Osteoblast (primary cell): ENCODE data around the gene REPS2. TPM values are rescaled to one million over a fixed set of nuclear protein-coding genes. Genes with fewer than 3 reads are reported as not detected.

Experiments
- DNase-seq: peaks from one replicate; pipeline ENCODE4 v3.0.0; 2011; ENCODE audit warnings: low spot score, mixed read lengths; ENCODE audit not compliant: insufficient read length; ENCODE audit errors: missing footprints
- H2AFZ ChIP-seq: 2 replicates; pipeline ENCODE4 v1.6.0; 2011; ENCODE audit warnings: mild to moderate bottlenecking, low read length
- H3K27ac ChIP-seq: 2 replicates; pipeline ENCODE4 v1.5.1; 2011; ENCODE audit warnings: mild to moderate bottlenecking, low read depth, low read length, moderate library complexity
- H3K27me3 ChIP-seq: 2 replicates; pipeline ENCODE4 v1.6.0; 2012; ENCODE audit warnings: mild to moderate bottlenecking, control low read depth, inconsistent platforms, low read length, moderate library complexity; ENCODE audit not compliant: insufficient read depth
- H3K36me3 ChIP-seq: 2 replicates; pipeline ENCODE4 v1.5.1; 2011; ENCODE audit warnings: mild to moderate bottlenecking, low read length, control low read depth, moderate library complexity; ENCODE audit not compliant: insufficient read depth
- H3K4me1 ChIP-seq: 2 replicates; pipeline ENCODE4 v1.5.1; 2011; ENCODE audit warnings: mild to moderate bottlenecking, low read length, control low read depth, moderate library complexity; ENCODE audit not compliant: insufficient read depth
- H3K4me2 ChIP-seq: 2 replicates; pipeline ENCODE4 v1.6.0; 2011; ENCODE audit warnings: mild to moderate bottlenecking, low read length; ENCODE audit not compliant: insufficient read depth
- H3K4me3 ChIP-seq: fragments of 200-600 bp; sonication (generic); 3 replicates; pipeline ENCODE4 v1.5.1; 2012; ENCODE audit warnings: mild to moderate bottlenecking, low read length, inconsistent platforms; ENCODE audit not compliant: insufficient read depth
- H3K79me2 ChIP-seq: 2 replicates; pipeline ENCODE4 v1.6.0; 2012; ENCODE audit warnings: mild to moderate bottlenecking, low read length, control low read depth, inconsistent platforms; ENCODE audit not compliant: insufficient read depth
- H3K9me3 ChIP-seq: 2 replicates; pipeline ENCODE4 v1.5.1; 2011; ENCODE audit warnings: low read depth, low read length, control low read depth
- H4K20me1 ChIP-seq: 2 replicates; pipeline ENCODE4 v1.6.0; 2012; ENCODE audit warnings: mild to moderate bottlenecking, low read length, control low read depth; ENCODE audit not compliant: insufficient read depth
- CTCF ChIP-seq: IDR thresholded peaks from 2 replicates; pipeline ENCODE4 v1.5.1; 2011; ENCODE audit warnings: mild to moderate bottlenecking, low read depth, low read length, moderate library complexity; ENCODE audit errors: extremely low read depth
- total RNA-seq: library from RNA; depleted of rRNA; stranded (reverse); fragments of >200 nt; gene quantifications from 2 replicates; pipeline ENCODE4 v1.2.3, GENCODE V29; 2012

Gene REPS2
- total RNA-seq, 1 donor: 0.72 TPM

GRCh38 chrX:16971694-16972093 lies 25.2 kb downstream of the REPS2 start:
- peaks cover 6% of the 10 kb centered on the region for H3K27me3 ChIP-seq
- H3K36me3 ChIP-seq: no peaks in the 10 kb centered on the region
- no peaks in the 10 kb centered on the region for H3K4me1 ChIP-seq
- no peaks in the 10 kb centered on the region for H3K79me2 ChIP-seq
- no peak for TF ChIP-seq CTCF
- no peak overlapping the region for H2AFZ ChIP-seq
- no peak for DNase-seq
- no peak overlapping the region for H3K4me3 ChIP-seq
- no peaks in the 10 kb centered on the region for H4K20me1 ChIP-seq
- H3K27ac ChIP-seq: no peak overlapping the region
- no peak overlapping the region for H3K4me2 ChIP-seq
- H3K9me3 ChIP-seq: no peaks in the 10 kb centered on the region

GRCh38 chrX:16975233-16975632 lies 28.8 kb downstream of the REPS2 start:
- no peak for DNase-seq

DNA sequence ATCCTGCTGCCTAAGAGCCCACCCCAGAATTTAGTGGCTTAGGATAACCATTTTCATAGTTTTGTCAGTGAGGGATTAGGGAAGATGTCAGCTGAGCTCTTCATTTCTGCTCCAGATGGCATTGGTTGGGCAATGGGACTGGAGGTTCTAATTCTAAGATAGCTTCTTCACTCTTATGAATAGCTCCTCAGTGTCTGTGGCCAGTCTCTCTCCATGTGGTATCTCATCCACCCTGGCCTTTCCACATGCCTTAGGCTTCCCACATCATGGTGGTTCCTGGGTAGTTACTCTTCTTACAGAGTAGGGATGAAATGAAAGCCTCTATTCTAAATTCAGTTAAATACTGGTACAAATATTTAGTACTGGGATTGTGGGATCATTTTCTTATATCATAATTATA lies 31.3 kb downstream of the REPS2 start:
- Histone ChIP-seq H3K4me2 (no peak overlapping the region), H3K36me3 (no peaks in the 10 kb centered on the region), H3K4me3 (no peak overlapping the region), H3K27me3 (peaks cover 6% of the 10 kb centered on the region), H3K4me1 (no peaks in the 10 kb centered on the region), H3K79me2 (no peaks in the 10 kb centered on the region), H4K20me1 (no peaks in the 10 kb centered on the region), H3K27ac (no peak overlapping the region), H2AFZ (no peak overlapping the region), H3K9me3 (no peaks in the 10 kb centered on the region)
- no peak for TF ChIP-seq CTCF
- no peak for DNase-seq

More at GRCh38 chrX:16975233-16975632, 28.8 kb downstream of the REPS2 start:
- Histone ChIP-seq H3K36me3 (no peaks in the 10 kb centered on the region), H3K4me2 (no peak overlapping the region), H3K4me3 (no peak overlapping the region), H3K27ac (no peak overlapping the region), H2AFZ (no peak overlapping the region), H3K79me2 (no peaks in the 10 kb centered on the region), H3K27me3 (peaks cover 6% of the 10 kb centered on the region), H3K9me3 (no peaks in the 10 kb centered on the region), H4K20me1 (no peaks in the 10 kb centered on the region), H3K4me1 (no peaks in the 10 kb centered on the region)
- TF ChIP-seq CTCF: no peak

- Histone ChIP-seq H3K27me3 (peaks cover 6% of the 10 kb centered on the region), H3K4me1 (no peaks in the 10 kb centered on the region), H4K20me1 (no peaks in the 10 kb centered on the region), H3K9me3 (no peaks in the 10 kb centered on the region), H3K4me3 (no peak overlapping the region), H2AFZ (no peak overlapping the region), H3K79me2 (no peaks in the 10 kb centered on the region), H3K27ac (no peak overlapping the region), H3K36me3 (no peaks in the 10 kb centered on the region), H3K4me2 (no peak overlapping the region)
- no peak for TF ChIP-seq CTCF
- DNase-seq: no peak
Observed at GRCh38 chrX:16978193-16978984, 31.9 kb downstream of the REPS2 start.
